Hepatocyte (in vitro differentiated cells): ENCODE data around the gene FAM184A.

Experiments
- EZH2 ChIP-seq: fragments of 200-600 bp; sonication (generic); IDR thresholded peaks from 2 replicates; pipeline ENCODE4 v1.6.1; 2016; ENCODE audit warnings: antibody characterized with exemption, mild to moderate bottlenecking, borderline replicate concordance
- EZH2phosphoT487 ChIP-seq: fragments of 200-600 bp; sonication (generic); IDR thresholded peaks from one replicate; pipeline ENCODE4 v1.6.1; 2018; ENCODE audit warnings: antibody characterized with exemption, mild to moderate bottlenecking, low read depth, moderate library complexity; ENCODE audit not compliant: unreplicated experiment, severe bottlenecking
- TF ChIP-seq, protein P1 (sequence below): fragments of 200-600 bp; sonication (generic); IDR thresholded peaks from 2 replicates; pipeline ENCODE4 v1.5.1; 2016; ENCODE audit warnings: antibody characterized with exemption, mild to moderate bottlenecking; ENCODE audit not compliant: poor library complexity

DNA sequence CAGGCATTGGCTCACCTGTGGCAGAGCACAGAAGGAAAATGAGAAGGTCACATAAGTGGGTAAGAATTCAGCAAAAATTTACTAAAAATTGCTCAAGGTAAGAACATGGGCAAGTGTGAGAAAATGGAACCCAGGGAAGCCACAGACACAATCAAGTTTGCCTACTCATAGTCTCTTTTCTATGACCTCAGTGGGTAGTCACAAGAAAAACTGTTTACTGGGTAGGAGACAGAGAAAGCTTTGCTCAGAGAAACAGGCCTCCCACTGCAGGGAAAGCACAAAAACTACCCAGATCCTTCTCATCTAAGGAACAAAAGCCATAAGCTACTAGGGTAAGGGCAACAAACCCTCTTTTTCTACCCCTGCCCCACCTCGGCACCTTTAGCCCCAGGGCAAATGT lies 35.2 kb downstream of the FAM184A start:
- TF ChIP-seq, protein P1, sequence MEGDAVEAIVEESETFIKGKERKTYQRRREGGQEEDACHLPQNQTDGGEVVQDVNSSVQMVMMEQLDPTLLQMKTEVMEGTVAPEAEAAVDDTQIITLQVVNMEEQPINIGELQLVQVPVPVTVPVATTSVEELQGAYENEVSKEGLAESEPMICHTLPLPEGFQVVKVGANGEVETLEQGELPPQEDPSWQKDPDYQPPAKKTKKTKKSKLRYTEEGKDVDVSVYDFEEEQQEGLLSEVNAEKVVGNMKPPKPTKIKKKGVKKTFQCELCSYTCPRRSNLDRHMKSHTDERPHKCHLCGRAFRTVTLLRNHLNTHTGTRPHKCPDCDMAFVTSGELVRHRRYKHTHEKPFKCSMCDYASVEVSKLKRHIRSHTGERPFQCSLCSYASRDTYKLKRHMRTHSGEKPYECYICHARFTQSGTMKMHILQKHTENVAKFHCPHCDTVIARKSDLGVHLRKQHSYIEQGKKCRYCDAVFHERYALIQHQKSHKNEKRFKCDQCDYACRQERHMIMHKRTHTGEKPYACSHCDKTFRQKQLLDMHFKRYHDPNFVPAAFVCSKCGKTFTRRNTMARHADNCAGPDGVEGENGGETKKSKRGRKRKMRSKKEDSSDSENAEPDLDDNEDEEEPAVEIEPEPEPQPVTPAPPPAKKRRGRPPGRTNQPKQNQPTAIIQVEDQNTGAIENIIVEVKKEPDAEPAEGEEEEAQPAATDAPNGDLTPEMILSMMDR: no peak
- TF ChIP-seq EZH2: no peak
- no peak for TF ChIP-seq EZH2phosphoT487
